NCI-H510A treated with DMSO at 0.1 percent for 48 hours (cell line): Measurements from ENCODE around the gene SEPTIN7.

Source experiments
- DNase-seq: peaks from one replicate; lab custom pipeline; 2025; lab: John Stamatoyannopoulos, UW

SEPTIN7 gene

GRCh38 chr7:35787925-35788324 lies 12.9 kb upstream of the SEPTIN7 start:
- DNase-seq, result no peak

DNA sequence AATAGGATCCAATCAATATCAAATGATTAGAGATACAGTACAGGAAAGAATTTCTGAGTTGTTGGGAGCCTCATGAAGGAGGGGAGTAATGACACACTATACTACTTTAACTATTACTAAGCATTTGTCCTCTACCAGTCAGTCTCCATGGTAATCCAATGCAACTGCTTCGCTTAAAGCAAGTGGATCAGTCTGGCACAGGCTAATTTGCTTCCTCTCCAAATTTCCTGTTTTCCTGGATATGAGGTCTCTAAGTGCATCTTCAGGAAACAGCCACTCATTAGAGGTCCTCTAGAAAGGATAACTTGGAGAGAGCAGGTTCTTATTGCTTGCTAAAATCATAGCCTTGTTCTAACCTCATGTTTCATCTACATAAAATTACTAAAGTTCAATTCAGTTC lies 8.4 kb upstream of the SEPTIN7 start:
- DNase-seq, result no peak

DNA sequence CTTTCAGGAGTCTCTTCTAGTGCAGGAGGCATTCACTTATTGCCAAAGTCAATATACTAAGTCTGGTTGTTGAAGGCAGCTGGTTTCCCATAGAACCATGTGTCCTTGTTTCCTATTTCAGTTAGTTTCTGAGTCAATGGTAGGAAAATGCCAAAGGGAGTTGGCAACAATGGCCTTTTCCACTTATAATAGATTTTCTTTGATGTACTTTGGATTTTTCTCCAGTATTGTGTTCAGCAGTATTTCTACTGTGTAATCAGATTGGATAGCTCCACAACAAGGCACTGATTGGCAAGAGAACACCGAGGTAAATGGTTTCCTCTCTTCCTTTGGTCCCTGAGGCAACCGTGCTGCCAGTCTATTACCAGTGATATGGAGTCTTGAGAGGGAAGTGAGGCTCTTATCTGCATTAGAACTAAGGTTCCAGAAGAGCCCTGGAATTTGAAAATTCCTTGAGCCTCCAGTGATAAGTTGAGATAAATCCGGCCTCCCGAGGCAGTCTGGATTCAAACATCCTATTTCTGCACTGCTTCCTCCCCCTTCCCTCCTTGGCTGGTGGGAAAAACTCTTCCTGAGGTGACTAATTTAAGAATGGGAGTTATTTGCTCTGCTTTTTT lies 7.9 kb upstream of the SEPTIN7 start:
- no peak for DNase-seq

- DNase-seq, result no peak
Observed at GRCh38 chr7:35797311-35797710, 3.5 kb upstream of the SEPTIN7 start.

- DNase-seq, result peak; percentile 70
Observed at GRCh38 chr7:35799846-35800717, 775 bp upstream of the SEPTIN7 start.

DNA sequence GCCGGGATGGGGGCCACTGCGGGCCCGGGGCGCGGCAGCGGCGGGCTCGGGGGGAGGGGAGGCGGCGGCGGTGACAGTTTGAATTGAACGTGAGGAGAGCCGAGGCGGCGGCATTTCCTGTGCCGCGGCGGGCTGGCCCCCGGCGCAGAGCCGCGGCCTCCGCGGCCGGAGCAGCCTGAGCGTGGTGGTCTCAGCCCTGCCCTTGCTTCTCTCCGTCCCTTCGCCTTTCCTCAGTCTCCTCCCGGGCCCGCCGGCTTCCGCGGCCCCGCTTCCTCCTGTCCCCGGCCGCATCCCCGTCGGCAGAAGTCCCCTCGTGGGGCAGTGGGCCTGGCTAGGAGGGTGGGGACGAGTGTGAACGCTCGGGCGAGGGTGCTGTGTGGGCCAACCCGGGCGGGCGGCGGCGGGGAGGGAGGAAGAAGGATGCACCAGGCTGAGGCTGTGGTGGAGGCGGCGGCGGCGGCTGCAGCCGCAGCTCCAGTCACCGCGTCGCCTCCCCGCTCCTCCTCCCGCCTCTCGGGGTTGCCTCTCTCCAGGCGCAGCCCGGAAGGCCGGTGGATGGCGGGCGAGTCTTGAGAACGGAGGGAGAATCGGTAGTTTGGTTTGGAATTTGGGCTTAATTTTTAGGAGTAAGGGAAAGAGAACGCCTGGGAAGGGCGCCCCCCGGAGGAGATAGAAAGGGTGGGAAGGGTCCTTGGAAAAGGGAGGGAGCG lies 690 bp downstream of the SEPTIN7 start:
- DNase-seq, result peak; percentile 63

GRCh38 chr7:35802102-35802466 lies 1.2 kb downstream of the SEPTIN7 start:
- no peak for DNase-seq

- no peak for DNase-seq
Observed at GRCh38 chr7:35802649-35803048, 1.8 kb downstream of the SEPTIN7 start.

DNA sequence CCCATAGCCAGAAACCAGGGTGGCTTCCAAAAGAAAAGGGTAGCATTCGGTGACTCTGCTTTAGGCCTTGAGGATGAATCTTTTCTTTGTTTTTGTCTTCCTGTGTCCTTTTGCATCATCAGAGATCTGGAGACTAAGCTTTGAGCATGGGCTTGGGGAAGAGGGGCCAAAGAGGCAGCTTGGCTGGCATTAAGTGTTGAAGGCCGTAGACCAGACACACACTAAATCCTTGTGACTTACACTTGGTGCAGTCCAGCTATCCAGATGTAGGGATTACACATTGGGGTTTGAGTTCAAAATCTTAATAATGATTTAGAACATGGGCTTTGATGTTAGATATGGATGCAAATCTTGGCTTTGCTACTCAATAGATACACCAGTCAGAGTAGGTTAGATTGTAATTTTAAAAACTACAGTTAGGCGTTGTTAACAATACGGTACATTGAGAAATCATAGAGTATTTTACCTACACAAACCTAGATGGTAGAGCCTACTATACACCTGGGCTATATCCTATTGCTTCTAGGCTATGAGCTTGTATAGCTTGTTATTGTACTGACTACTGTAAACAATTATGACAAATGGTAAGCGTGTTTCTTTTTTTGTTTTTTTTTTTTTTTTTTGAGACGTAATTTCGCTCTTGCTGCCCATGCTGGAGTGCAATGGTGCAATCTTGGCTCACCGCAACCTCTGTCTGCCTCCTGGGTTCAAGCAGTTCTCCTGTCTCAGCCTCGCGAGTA lies 3.5 kb downstream of the SEPTIN7 start:
- DNase-seq, result no peak

DNA sequence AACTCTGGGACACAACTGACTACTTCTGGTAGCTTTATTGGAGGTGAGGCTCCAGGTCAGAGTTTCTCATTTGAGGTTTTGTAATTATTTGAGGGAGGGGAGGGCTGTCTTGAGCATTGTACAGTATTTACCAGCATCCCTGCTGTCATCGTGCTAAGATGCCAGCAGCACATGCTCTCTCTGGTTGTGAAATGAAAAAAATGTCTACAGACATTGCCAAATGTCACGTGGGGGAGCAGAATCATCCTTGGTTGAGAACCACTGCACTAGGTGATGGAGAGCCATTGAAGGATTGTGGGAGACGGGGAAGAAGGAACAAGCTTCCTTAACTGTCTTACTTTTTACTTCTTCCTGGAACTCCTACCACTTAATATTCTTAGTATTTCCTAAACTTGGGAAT lies 5.0 kb downstream of the SEPTIN7 start:
- DNase-seq, result no peak

DNA sequence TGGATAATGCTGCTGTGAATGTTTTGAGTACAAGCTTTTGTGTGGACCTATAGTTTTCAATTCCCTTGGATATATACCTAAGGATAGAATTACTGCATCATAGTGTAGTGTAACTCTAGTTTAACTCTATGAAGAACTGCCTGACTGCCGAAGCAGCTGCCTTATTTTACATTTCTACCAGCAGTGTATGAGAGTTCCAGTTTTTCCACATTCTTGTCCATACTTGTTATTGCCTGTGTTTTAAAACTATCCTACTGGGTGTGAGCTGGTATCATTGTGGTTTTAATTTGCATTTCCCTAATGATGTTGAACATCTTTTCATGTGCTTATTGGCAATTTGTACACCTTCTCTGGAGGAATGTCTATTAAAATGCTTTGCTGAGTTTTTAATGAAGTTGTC lies 15.7 kb downstream of the SEPTIN7 start:
- DNase-seq, result no peak

DNA sequence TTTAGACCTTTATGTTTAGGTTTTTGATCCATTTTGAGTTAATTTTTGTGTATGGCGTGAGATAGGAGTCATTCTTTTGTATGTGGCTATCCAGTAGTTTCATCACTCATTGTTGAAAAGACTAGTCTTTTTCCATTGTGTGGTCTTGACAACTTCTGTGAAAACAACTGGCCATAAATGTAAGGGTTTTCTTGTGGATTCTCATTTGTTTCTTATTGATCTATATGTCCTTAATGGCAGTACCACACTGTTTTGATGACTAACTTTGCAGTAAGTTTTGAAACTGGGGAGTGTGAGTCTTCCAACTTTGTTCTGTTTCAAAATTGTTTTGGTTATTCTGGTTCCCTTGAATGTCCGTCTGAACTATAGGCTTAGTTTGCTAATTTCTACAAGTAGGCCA lies 16.3 kb downstream of the SEPTIN7 start:
- DNase-seq, result no peak

- no peak for DNase-seq
Observed at GRCh38 chr7:35817930-35818329, 17.1 kb downstream of the SEPTIN7 start.

DNA sequence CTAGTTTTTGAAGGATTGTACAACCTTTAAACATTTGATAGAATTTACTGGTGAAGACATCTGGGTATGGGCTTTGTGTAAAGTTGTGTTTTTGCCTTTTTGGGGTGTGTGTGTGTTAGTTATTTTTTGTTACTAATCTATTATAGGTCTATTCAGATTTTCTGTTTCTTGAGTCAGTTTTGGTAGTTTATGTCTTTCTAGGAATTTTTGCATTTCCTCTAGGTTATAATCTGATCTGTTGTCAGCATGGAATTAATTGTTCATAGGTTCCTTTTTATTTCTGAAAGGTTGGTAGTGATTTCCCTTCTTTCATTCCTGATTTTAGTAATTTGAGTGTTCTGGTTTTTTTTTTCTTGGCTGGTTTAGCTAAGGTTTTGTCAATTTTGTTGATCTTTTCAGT lies 17.7 kb downstream of the SEPTIN7 start:
- no peak for DNase-seq

DNA sequence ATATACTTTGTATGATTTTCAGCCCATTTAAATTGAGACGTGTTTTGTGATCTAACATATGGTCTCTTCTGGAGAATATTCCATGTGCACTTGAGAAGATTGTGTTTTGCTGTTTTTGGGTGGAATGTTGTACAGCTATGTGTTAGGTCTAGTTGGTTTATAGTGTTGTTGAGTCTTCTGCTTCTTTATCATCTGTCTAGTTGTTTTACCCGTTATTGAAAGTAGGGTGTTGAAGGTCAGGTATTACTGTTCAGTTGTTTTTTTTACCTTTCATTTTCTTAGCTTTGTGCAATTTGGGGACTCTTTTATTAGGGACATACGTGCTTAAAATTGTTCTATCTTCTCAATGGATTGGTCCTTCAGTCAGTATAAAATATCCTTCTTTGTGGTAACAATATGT lies 18.5 kb downstream of the SEPTIN7 start:
- DNase-seq, result no peak

- DNase-seq, result no peak
Observed at GRCh38 chr7:35819954-35820703, 19.3 kb downstream of the SEPTIN7 start.

GRCh38 chr7:35820858-35821257 lies 20.0 kb downstream of the SEPTIN7 start:
- no peak for DNase-seq

GRCh38 chr7:35823440-35823839 lies 22.6 kb downstream of the SEPTIN7 start:
- no peak for DNase-seq

- no peak for DNase-seq
Observed at GRCh38 chr7:35825974-35826373, 25.1 kb downstream of the SEPTIN7 start.

GRCh38 chr7:35826751-35827150 lies 25.9 kb downstream of the SEPTIN7 start:
- no peak for DNase-seq

DNA sequence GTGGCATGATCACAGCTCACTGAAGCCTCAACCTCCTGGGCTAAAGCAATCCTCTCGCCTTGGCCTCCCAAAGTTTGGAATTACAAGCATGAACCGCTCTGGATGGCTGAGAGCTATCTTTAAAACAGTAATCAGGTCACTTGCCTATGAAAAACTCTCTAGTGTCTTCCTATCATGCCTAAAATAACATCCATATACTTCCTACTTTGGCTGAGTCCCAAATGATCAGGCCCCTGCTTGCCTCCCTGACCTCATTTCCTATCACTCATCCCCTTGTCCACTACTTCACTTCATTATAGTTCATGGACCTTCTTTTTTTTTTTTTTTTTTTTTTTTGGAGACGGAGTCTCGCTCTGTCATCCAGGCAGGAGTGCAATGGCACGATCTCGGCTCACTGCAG lies 28.0 kb downstream of the SEPTIN7 start:
- no peak for DNase-seq

GRCh38 chr7:35831208-35831607 lies 30.4 kb downstream of the SEPTIN7 start:
- DNase-seq, result no peak
